Measurements from ENCODE around the gene NPAS3.

Gene NPAS3

GRCh38 chr14:33767586-33768457 lies 829.1 kb downstream of the NPAS3 start:
- Histone ChIP-seq H3F3A (ENCODE audit: insufficient read depth, low read length) (no peaks in the 10 kb centered on the region), H3K4me2 (ENCODE audit: low read depth, low read length) (no peak overlapping the region), H4K20me1 (ENCODE audit: insufficient read depth, low read length) (no peaks in the 10 kb centered on the region), H3K27ac (ENCODE audit: low read length) (no peak overlapping the region), H3K9me3 (replicated peaks; ENCODE audit: insufficient read depth, low read length) (no peaks in the 10 kb centered on the region), H3K9me2 (replicated peaks; ENCODE audit: insufficient read depth, low read length) (no peaks in the 10 kb centered on the region), H3K4me1 (ENCODE audit: low read length) (no peaks in the 10 kb centered on the region), H3K27me3 (replicated peaks; ENCODE audit: insufficient read depth, low read length) (no peaks in the 10 kb centered on the region), H3K79me2 (ENCODE audit: low read length) (no peaks in the 10 kb centered on the region), H3K4me3 (ENCODE audit: low read length) (no peak overlapping the region), H3K9ac (ENCODE audit: low read length) (no peak overlapping the region), H3K36me3 (replicated peaks; ENCODE audit: insufficient read depth, low read length) (no peaks in the 10 kb centered on the region), H2AFZ (ENCODE audit: low read length) (no peak overlapping the region)
- DNase-seq: no peak
- no peak for TF ChIP-seq EZH2 (optimal IDR thresholded peaks at IDR 0.05; ENCODE audit: low read depth, low read length)
- no peak for TF ChIP-seq EZH2phosphoT487 (IDR thresholded peaks at IDR 0.05; ENCODE audit: low read length)
- TF ChIP-seq CTCF (IDR thresholded peaks at IDR 0.05; ENCODE audit: low read length): no peak

GRCh38 chr14:33768458-33768830 lies 829.8 kb downstream of the NPAS3 start:
- no peak for DNase-seq
- Histone ChIP-seq H3K9me3 (replicated peaks; ENCODE audit: insufficient read depth, low read length) (no peaks in the 10 kb centered on the region), H3F3A (ENCODE audit: insufficient read depth, low read length) (no peaks in the 10 kb centered on the region), H3K4me3 (ENCODE audit: low read length) (no peak overlapping the region), H4K20me1 (ENCODE audit: insufficient read depth, low read length) (no peaks in the 10 kb centered on the region), H2AFZ (ENCODE audit: low read length) (no peak overlapping the region), H3K79me2 (ENCODE audit: low read length) (no peaks in the 10 kb centered on the region), H3K9ac (ENCODE audit: low read length) (no peak overlapping the region), H3K36me3 (replicated peaks; ENCODE audit: insufficient read depth, low read length) (no peaks in the 10 kb centered on the region), H3K4me1 (ENCODE audit: low read length) (no peaks in the 10 kb centered on the region), H3K27me3 (replicated peaks; ENCODE audit: insufficient read depth, low read length) (no peaks in the 10 kb centered on the region), H3K9me2 (replicated peaks; ENCODE audit: insufficient read depth, low read length) (no peaks in the 10 kb centered on the region), H3K4me2 (ENCODE audit: low read depth, low read length) (no peak overlapping the region), H3K27ac (ENCODE audit: low read length) (no peak overlapping the region)
- TF ChIP-seq CTCF (IDR thresholded peaks at IDR 0.05; ENCODE audit: low read length): no peak

- Histone ChIP-seq H3F3A (ENCODE audit: insufficient read depth, low read length) (no peaks in the 10 kb centered on the region), H3K27ac (ENCODE audit: low read length) (no peak overlapping the region), H3K9me3 (replicated peaks; ENCODE audit: insufficient read depth, low read length) (no peaks in the 10 kb centered on the region), H3K4me2 (ENCODE audit: low read depth, low read length) (no peak overlapping the region), H3K9me2 (replicated peaks; ENCODE audit: insufficient read depth, low read length) (no peaks in the 10 kb centered on the region), H3K4me1 (ENCODE audit: low read length) (no peaks in the 10 kb centered on the region), H3K36me3 (replicated peaks; ENCODE audit: insufficient read depth, low read length) (no peaks in the 10 kb centered on the region), H3K4me3 (ENCODE audit: low read length) (no peak overlapping the region), H3K9ac (ENCODE audit: low read length) (no peak overlapping the region), H3K27me3 (replicated peaks; ENCODE audit: insufficient read depth, low read length) (no peaks in the 10 kb centered on the region), H2AFZ (ENCODE audit: low read length) (no peak overlapping the region), H3K79me2 (ENCODE audit: low read length) (no peaks in the 10 kb centered on the region), H4K20me1 (ENCODE audit: insufficient read depth, low read length) (no peaks in the 10 kb centered on the region)
- TF ChIP-seq EZH2phosphoT487 (IDR thresholded peaks at IDR 0.05; ENCODE audit: low read length) (no peak), CTCF (IDR thresholded peaks at IDR 0.05; ENCODE audit: low read length) (no peak), EZH2 (optimal IDR thresholded peaks at IDR 0.05; ENCODE audit: low read depth, low read length) (no peak)
- no peak for DNase-seq
These were observed 834.7 kb downstream of the NPAS3 start for GRCh38 chr14:33773205-33774030.
